Measurements from ENCODE around the gene RAP2A. TPM values are rescaled to one million over a fixed set of nuclear protein-coding genes. Genes with fewer than 3 reads are reported as not detected.

Gene RAP2A
- total and polyA plus RNA-seq, 9 of the 15 experiments (the other 6 are each of a cell fraction or from before 2014, with no cell fraction given), result 1.8 to 11.7 (median 5.6) TPM

DNA sequence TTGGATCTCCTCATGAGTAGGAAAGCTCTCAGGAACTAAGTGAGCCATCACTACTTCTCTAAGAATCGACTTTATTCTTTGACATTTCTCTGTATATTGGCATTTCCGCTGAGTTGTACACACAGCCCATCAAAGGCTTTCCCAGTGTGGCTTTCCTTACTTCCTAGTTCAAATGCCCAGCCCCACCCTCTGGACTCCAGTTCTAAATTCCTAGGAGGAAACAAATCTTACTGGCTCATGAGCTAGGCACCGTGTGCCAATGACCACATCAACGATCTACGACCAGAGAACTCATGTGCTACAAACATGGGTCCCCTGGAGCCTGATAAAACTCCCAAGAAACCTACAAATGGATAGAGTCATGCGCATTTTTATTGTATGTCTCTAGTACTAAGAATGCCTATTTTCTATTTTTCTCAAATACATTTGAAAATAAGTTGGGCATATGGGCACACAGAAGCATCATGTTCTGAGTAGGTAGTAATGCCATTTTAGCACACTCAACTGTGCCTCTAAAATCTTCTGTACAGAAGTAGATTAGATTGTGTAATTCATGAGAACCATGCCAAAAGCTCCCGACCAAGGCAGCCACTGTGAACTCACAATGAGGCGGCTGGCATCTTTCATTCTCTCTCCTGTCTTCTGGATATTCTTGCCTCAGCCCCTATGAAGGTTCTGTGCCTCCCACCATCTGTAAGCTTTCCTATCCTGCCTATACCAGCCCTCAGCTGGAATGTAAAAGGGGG is 10.5 kb upstream of the RAP2A start:
- intact Hi-C loops (cut with micrococcal nuclease), result no loop called here
- FAIRE-seq, result no peak
- no peak overlapping the region for H3K4me2 ChIP-seq (ENCODE audit: insufficient read depth, low read length)
- H3K4me1 ChIP-seq (replicated peaks in 1 of 2; ENCODE audit: control insufficient read depth in 2 of 2, insufficient read depth in 2 of 2, low read length in 2 of 2), result peaks cover 0 to 5% of the 10 kb centered on the region in 2 experiments; a peak in 2 of 5 replicates
- TF ChIP-seq ZNF695 (CRISPR knock-in tag; IDR thresholded peaks at IDR 0.05) (no peak), ZC3H8 (IDR thresholded peaks at IDR 0.05) (no peak), ZNF197 (CRISPR knock-in tag; IDR thresholded peaks at IDR 0.05; ENCODE audit: low read depth) (no peak), HDAC8 (tag; IDR thresholded peaks at IDR 0.05) (no peak), ZNF124 (CRISPR knock-in tag; IDR thresholded peaks at IDR 0.05) (no peak), RBM39 (optimal IDR thresholded peaks at IDR 0.05; ENCODE audit: low read depth, low read length) (no peak)
- TF ChIP-seq, protein P1, sequence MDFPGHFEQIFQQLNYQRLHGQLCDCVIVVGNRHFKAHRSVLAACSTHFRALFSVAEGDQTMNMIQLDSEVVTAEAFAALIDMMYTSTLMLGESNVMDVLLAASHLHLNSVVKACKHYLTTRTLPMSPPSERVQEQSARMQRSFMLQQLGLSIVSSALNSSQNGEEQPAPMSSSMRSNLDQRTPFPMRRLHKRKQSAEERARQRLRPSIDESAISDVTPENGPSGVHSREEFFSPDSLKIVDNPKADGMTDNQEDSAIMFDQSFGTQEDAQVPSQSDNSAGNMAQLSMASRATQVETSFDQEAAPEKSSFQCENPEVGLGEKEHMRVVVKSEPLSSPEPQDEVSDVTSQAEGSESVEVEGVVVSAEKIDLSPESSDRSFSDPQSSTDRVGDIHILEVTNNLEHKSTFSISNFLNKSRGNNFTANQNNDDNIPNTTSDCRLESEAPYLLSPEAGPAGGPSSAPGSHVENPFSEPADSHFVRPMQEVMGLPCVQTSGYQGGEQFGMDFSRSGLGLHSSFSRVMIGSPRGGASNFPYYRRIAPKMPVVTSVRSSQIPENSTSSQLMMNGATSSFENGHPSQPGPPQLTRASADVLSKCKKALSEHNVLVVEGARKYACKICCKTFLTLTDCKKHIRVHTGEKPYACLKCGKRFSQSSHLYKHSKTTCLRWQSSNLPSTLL (IDR thresholded peaks at IDR 0.05), result no peak
- TF ChIP-seq, protein P2, sequence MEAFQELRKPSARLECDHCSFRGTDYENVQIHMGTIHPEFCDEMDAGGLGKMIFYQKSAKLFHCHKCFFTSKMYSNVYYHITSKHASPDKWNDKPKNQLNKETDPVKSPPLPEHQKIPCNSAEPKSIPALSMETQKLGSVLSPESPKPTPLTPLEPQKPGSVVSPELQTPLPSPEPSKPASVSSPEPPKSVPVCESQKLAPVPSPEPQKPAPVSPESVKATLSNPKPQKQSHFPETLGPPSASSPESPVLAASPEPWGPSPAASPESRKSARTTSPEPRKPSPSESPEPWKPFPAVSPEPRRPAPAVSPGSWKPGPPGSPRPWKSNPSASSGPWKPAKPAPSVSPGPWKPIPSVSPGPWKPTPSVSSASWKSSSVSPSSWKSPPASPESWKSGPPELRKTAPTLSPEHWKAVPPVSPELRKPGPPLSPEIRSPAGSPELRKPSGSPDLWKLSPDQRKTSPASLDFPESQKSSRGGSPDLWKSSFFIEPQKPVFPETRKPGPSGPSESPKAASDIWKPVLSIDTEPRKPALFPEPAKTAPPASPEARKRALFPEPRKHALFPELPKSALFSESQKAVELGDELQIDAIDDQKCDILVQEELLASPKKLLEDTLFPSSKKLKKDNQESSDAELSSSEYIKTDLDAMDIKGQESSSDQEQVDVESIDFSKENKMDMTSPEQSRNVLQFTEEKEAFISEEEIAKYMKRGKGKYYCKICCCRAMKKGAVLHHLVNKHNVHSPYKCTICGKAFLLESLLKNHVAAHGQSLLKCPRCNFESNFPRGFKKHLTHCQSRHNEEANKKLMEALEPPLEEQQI (IDR thresholded peaks at IDR 0.05), result no peak
- TF ChIP-seq, protein P3, sequence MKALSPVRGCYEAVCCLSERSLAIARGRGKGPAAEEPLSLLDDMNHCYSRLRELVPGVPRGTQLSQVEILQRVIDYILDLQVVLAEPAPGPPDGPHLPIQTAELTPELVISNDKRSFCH (CRISPR knock-in tag; IDR thresholded peaks at IDR 0.05), result no peak
- TF ChIP-seq, protein P3 (tag; IDR thresholded peaks at IDR 0.05), result no peak
- no peak for ATAC-seq
- POLR2A ChIA-PET, result no interaction called here
- no peaks in the 10 kb centered on the region for H3K27me3 ChIP-seq (ENCODE audit: control insufficient read depth in 2 of 2, insufficient read depth in 2 of 2, low read length in 2 of 2)
- H3K27ac ChIP-seq (ENCODE audit: extremely low read depth, low read depth, low read length), result no peak overlapping the region
- CTCF ChIA-PET (ENCODE audit: low intra/inter-chr PET ratio), result no interaction called here
- H3K4me3 ChIP-seq, result no peak overlapping the region
- H2AFZ ChIP-seq (ENCODE audit: low read depth, low read length), result 0 out of 2 replicates have a peak overlapping the region, but pooled peaks have one; percentile 20
- in situ Hi-C loops (cut with MboI), result no loop called here
- H3K9me1 ChIP-seq (ENCODE audit: control insufficient read depth, insufficient read depth, low read length), result no peaks in the 10 kb centered on the region
- no peak for DNase-seq (ENCODE audit: extremely low read depth in 1 of 4, low spot score in 3 of 4)
- no TSS peak for BruUV-seq (replicated peaks)
- no peaks in the 10 kb centered on the region for H3K9me3 ChIP-seq (replicated peaks; ENCODE audit: control insufficient read depth, insufficient read depth, low read depth, low read length)
- WGBS (ENCODE audit: insufficient coverage, low coverage, missing lambda C conversion rate), result 43% methylated on average over 7 of the region's 8 CpGs
- H3K79me2 ChIP-seq (ENCODE audit: control insufficient read depth, insufficient read depth, low read length), result no peaks in the 10 kb centered on the region
- H3K9ac ChIP-seq (ENCODE audit: insufficient read depth in 1 of 2, low read depth in 2 of 2, low read length in 2 of 2), result no peak overlapping the region
- no peaks in the 10 kb centered on the region for H4K20me1 ChIP-seq (replicated peaks; ENCODE audit: control insufficient read depth, insufficient read depth, low read length)
- no peaks in the 10 kb centered on the region for H3K36me3 ChIP-seq (ENCODE audit: control insufficient read depth, insufficient read depth, low read length)
